ENCODE data around the gene OR4N5. TPM values are rescaled to one million over a fixed set of nuclear protein-coding genes. Genes with fewer than 3 reads are reported as not detected.

Gene OR4N5
- total RNA-seq (2021; fragmentation: NEBNext Ultra II Directional; extraction: Animal tissue kit (Norgen Biotek cat#: 25700)) (not detected in 2 replicates), polyA plus RNA-seq (2011; rRNA removed) (not detected in 2 replicates), polyA minus RNA-seq (2011; rRNA and poly(A)+ RNA removed) (not detected in 2 replicates)
- not detected for polyA plus RNA-seq (2011; cell fraction: cytosol; rRNA removed)
- not detected for polyA plus RNA-seq (2011; cell fraction: nucleus; rRNA removed)
- polyA plus RNA-seq (2012, experiment 1 of 2) = not detected in 4 replicates
- not detected for polyA plus RNA-seq (2012, experiment 2 of 2)
- not detected for polyA plus RNA-seq (2013, experiment 1 of 2)
- polyA plus RNA-seq (2013, experiment 2 of 2) = not detected
- not detected for polyA minus RNA-seq (2011; cell fraction: cytosol; rRNA and poly(A)+ RNA removed)
- polyA minus RNA-seq (2011; cell fraction: nucleus; rRNA and poly(A)+ RNA removed) = not detected
- long read RNA-seq, experiment 1 = 0 reads
- long read RNA-seq, experiment 2 = 0 reads

GRCh38 chr14:20138520-20138919 is at the start of gene OR4N5:
Gene OR4N5, plus strand, starts transcription at chr14:20138820. Its CDS starts 4,916 bp downstream, at chr14:20143736.
- Histone ChIP-seq H2BK20ac (ENCODE audit: low read length) (no peak within 1 kb of the TSS), H3K4me3 (ENCODE audit: extremely low read depth in 1 of 4, insufficient read depth in 2 of 4, low read depth in 3 of 4, low read length in 4 of 4) (no peak within 1 kb of the TSS), H3K9ac (replicated peaks in 1 of 4; ENCODE audit: extremely low read depth in 1 of 4, low read depth in 3 of 4, low read length in 3 of 4) (no peak within 1 kb of the TSS), H3K27ac (ENCODE audit: low read depth, low read length) (no peak within 1 kb of the TSS), H3K4me1 (replicated peaks in 1 of 4; ENCODE audit: control insufficient read depth in 3 of 4, insufficient read depth in 4 of 4, low read length in 3 of 4) (no peaks in the 10 kb centered on the region), H3K56ac (replicated peaks; ENCODE audit: insufficient read length, low read depth, low read length) (no peak within 1 kb of the TSS), H2BK120ac (replicated peaks; ENCODE audit: low read depth, low read length) (no peak within 1 kb of the TSS), H3K4me2 (ENCODE audit: insufficient read depth in 1 of 2, low read depth in 2 of 2, low read length in 2 of 2) (no peak within 1 kb of the TSS), H3K14ac (ENCODE audit: insufficient read length) (no peak within 1 kb of the TSS), H3K23me2 (ENCODE audit: low read depth, low read length) (no peaks in the 10 kb centered on the region; the same call in 1 of the 2 replicates), H3K9me3 (ENCODE audit: insufficient read depth in 2 of 2, low read depth in 1 of 2, low read length in 1 of 2) (peaks cover 55 to 66% of the 10 kb centered on the region in 2 experiments), H4K91ac (replicated peaks; ENCODE audit: insufficient read length, low read length) (no peak within 1 kb of the TSS), H2BK5ac (ENCODE audit: low read depth, low read length) (no peak within 1 kb of the TSS), H4K8ac (ENCODE audit: extremely low read depth, insufficient read depth, low read length) (no peak within 1 kb of the TSS), H3K23ac (ENCODE audit: insufficient read length) (no peak within 1 kb of the TSS), H2BK12ac (ENCODE audit: low read depth, low read length) (no peak within 1 kb of the TSS), H2AK5ac (ENCODE audit: low read depth, low read length) (no peak within 1 kb of the TSS), H3K4ac (replicated peaks; ENCODE audit: insufficient read length, low read depth, low read length) (no peak within 1 kb of the TSS), H3K79me2 (ENCODE audit: control insufficient read depth in 1 of 2, insufficient read depth in 2 of 2, low read length in 2 of 2) (no peaks in the 10 kb centered on the region), H4K20me1 (replicated peaks in 1 of 2; ENCODE audit: control insufficient read depth in 1 of 2, insufficient read depth in 2 of 2, low read length in 2 of 2) (no peaks in the 10 kb centered on the region), H3K79me1 (ENCODE audit: low read depth, low read length) (no peaks in the 10 kb centered on the region), H2AFZ (ENCODE audit: low read length) (no peak within 1 kb of the TSS), H3K27me3 (replicated peaks in 1 of 4; ENCODE audit: control insufficient read depth in 3 of 4, extremely low read depth in 1 of 4, insufficient read depth in 3 of 4, low read length in 3 of 4) (no peaks in the 10 kb centered on the region), H4K5ac (ENCODE audit: insufficient read length, low read depth, low read length) (no peak within 1 kb of the TSS), H2BK15ac (ENCODE audit: low read length) (no peak within 1 kb of the TSS), H3K18ac (ENCODE audit: extremely low read depth, low read length) (no peak within 1 kb of the TSS), H3K36me3 (ENCODE audit: control insufficient read depth in 2 of 4, insufficient read depth in 4 of 4, low read length in 3 of 4) (no peaks in the 10 kb centered on the region)
- CTCF ChIA-PET (ENCODE audit: partially characterized antibody) = no interaction called here
- POLR2A ChIA-PET (ENCODE audit: partially characterized antibody) = no interaction called here
- WGBS, 2 experiments (ENCODE audit: extremely low coverage in 1 of 2, insufficient coverage in 1 of 2, insufficient read length in 1 of 2, insufficient replicate concordance in 2 of 2, low coverage in 1 of 2, low lambda C conversion rate in 2 of 2, missing lambda C conversion rate in 1 of 2) = 77% methylated on average over 2 of the region's 2 CpGs; no CpG with 5 or more reads in 1 of the 2 experiments
- DNase-seq (ENCODE audit: low read depth in 1 of 2, low spot score in 2 of 2) (no peak), FAIRE-seq (no peak)
- TF ChIP-seq USF2 (IDR thresholded peaks at IDR 0.05; ENCODE audit: low read length) = no peak
- TF ChIP-seq E2F6 (IDR thresholded peaks at IDR 0.05) = no peak
- no peak for TF ChIP-seq SRF (IDR thresholded peaks at IDR 0.05; ENCODE audit: low read depth, low read length)
- no peak for TF ChIP-seq ZNF274 (IDR thresholded peaks at IDR 0.05; ENCODE audit: borderline replicate concordance, extremely low read depth, low read length)
- no peak for TF ChIP-seq ATF3 (IDR thresholded peaks at IDR 0.05; ENCODE audit: insufficient read depth, low read depth, low read length)
- no peak for TF ChIP-seq RBBP5 (IDR thresholded peaks at IDR 0.05; ENCODE audit: borderline replicate concordance, low read depth, low read length)
- TF ChIP-seq SAP30 (IDR thresholded peaks at IDR 0.05; ENCODE audit: insufficient read depth, insufficient replicate concordance, low read length) = no peak
- no peak for TF ChIP-seq RFX5 (IDR thresholded peaks at IDR 0.05; ENCODE audit: borderline replicate concordance, low read depth, low read length)
- TF ChIP-seq EGR1 (IDR thresholded peaks at IDR 0.05; ENCODE audit: borderline replicate concordance, low read depth, low read length) = no peak
- no peak for TF ChIP-seq TAF1 (IDR thresholded peaks at IDR 0.05; ENCODE audit: low read depth, low read length)
